PC-9 (cell line): Measurements from ENCODE around the gene MRGPRX2. TPM values are rescaled to one million over a fixed set of nuclear protein-coding genes. Genes with fewer than 3 reads are reported as not detected.

Source experiments
- BruUV-seq: library from RNA; stranded (reverse); fragments of 400-500 nt; replicated peaks from 2 replicates; lab custom pipeline; 2021; lab: Mats Ljungman, UMichigan
- CTCF ChIA-PET: fragments of 300-600 bp; sonication (Branson Sonifier 250); formaldehyde crosslinking; loops from one replicate; lab custom pipeline; 2022; ENCODE audit warnings: antibody characterized with exemption; lab: Charles Lee
- POLR2A ChIA-PET: fragments of 300-600 bp; sonication (Branson Sonifier 250); formaldehyde crosslinking; loops from one replicate; lab custom pipeline; 2022; ENCODE audit warnings: antibody characterized with exemption; ENCODE audit not compliant: unreplicated experiment; lab: Charles Lee
- DNase-seq, 2 experiments: peaks; one replicate each; pipeline versions ENCODE4 v3.0.0 to v3.0.0-alpha.2; 2015 to 2022; ENCODE audit warnings: mixed read lengths in 1 of 2
- H2AFZ ChIP-seq: fragments of 200-600 bp; sonication (generic); 2 replicates; pipeline ENCODE4 v1.8.1; 2017; ENCODE audit warnings: antibody characterized with exemption
- H3F3A ChIP-seq: fragments of 200-600 bp; sonication (generic); 2 replicates; pipeline ENCODE4 v1.8.1; 2017; ENCODE audit warnings: antibody characterized with exemption, mild to moderate bottlenecking, low read depth; ENCODE audit not compliant: insufficient read depth
- H3K27ac ChIP-seq: fragments of 200-600 bp; sonication (generic); 2 replicates; pipeline ENCODE4 v1.6.1; 2016; ENCODE audit warnings: mixed run types
- H3K27me3 ChIP-seq: fragments of 200-600 bp; sonication (generic); 2 replicates; pipeline ENCODE4 v1.6.1; 2016; ENCODE audit warnings: low read depth, mixed run types; ENCODE audit not compliant: insufficient read depth
- H3K36me3 ChIP-seq: fragments of 200-600 bp; sonication (generic); 2 replicates; pipeline ENCODE4 v1.6.1; 2016; ENCODE audit warnings: low read depth, mixed run types
- H3K4me1 ChIP-seq: fragments of 200-600 bp; sonication (generic); replicated peaks from 2 replicates; pipeline ENCODE4 v1.6.1; 2016; ENCODE audit warnings: mixed run types; ENCODE audit not compliant: insufficient read depth
- H3K4me2 ChIP-seq: fragments of 200-600 bp; sonication (generic); 2 replicates; pipeline ENCODE4 v1.6.1; 2017; ENCODE audit warnings: mixed run types
- H3K4me3 ChIP-seq: fragments of 200-600 bp; sonication (generic); 2 replicates; pipeline ENCODE4 v1.6.1; 2016; ENCODE audit warnings: mixed run types
- H3K79me2 ChIP-seq: fragments of 200-600 bp; sonication (generic); 2 replicates; pipeline ENCODE4 v1.6.1; 2017; ENCODE audit warnings: low read depth, mixed run types
- H3K9me2 ChIP-seq: fragments of 200-600 bp; sonication (generic); 2 replicates; pipeline ENCODE4 v1.8.1; 2017; ENCODE audit warnings: mild to moderate bottlenecking; ENCODE audit not compliant: insufficient read depth
- H3K9me3 ChIP-seq: fragments of 200-600 bp; sonication (generic); 2 replicates; pipeline ENCODE4 v1.8.1; 2016; ENCODE audit warnings: low read depth; ENCODE audit not compliant: insufficient read depth
- H4K20me1 ChIP-seq: fragments of 200-600 bp; sonication (generic); 2 replicates; pipeline ENCODE4 v1.8.1; 2017; ENCODE audit not compliant: insufficient read depth
- CTCF ChIP-seq: fragments of 200-600 bp; sonication (generic); conservative IDR thresholded peaks from 2 replicates; pipeline ENCODE4 v1.6.1; 2017; ENCODE audit warnings: mixed run types, antibody characterized with exemption, mild to moderate bottlenecking, moderate library complexity
- EZH2 ChIP-seq: fragments of 200-600 bp; sonication (generic); IDR thresholded peaks from 2 replicates; pipeline ENCODE4 v1.8.0; 2017; ENCODE audit warnings: antibody characterized with exemption, low read depth
- intact Hi-C: fragments of 100-400 bp; cut with micrococcal nuclease; formaldehyde crosslinking; loops from one replicate; pipeline ENCODE4 v1.10.0; 2022; ENCODE audit not compliant: unreplicated experiment
- total RNA-seq: library from RNA; stranded (reverse); gene quantifications from 2 replicates; pipeline ENCODE4 v1.2.3, GENCODE V29; 2021

Gene MRGPRX2
- total RNA-seq, 1 experiment from 2014 or later = not detected

GRCh38 chr11:19053909-19054308 is 6.6 kb downstream of the MRGPRX2 start:
- no TSS peak for BruUV-seq
- H3K4me1 ChIP-seq = 0 out of 2 replicates have a peak, but pooled peaks cover 8% of the 10 kb centered on the region
- H3K27me3 ChIP-seq = peaks cover 8% of the 10 kb centered on the region; the same call in 1 of the 2 replicates
- no peak overlapping the region for H3K4me2 ChIP-seq
- no peak overlapping the region for H2AFZ ChIP-seq
- no peak overlapping the region for H3K27ac ChIP-seq
- no peak for TF ChIP-seq EZH2
- TF ChIP-seq CTCF = no peak
- peaks cover 5% of the 10 kb centered on the region; the same call in 1 of the 2 replicates for H3F3A ChIP-seq
- H3K9me3 ChIP-seq = no peaks in the 10 kb centered on the region; the same call in 1 of the 2 replicates
- no peaks in the 10 kb centered on the region for H3K79me2 ChIP-seq
- H3K36me3 ChIP-seq = no peaks in the 10 kb centered on the region
- POLR2A ChIA-PET = no interaction called here
- H4K20me1 ChIP-seq = no peaks in the 10 kb centered on the region
- CTCF ChIA-PET = no interaction called here
- H3K4me3 ChIP-seq = no peak overlapping the region
- no peak for DNase-seq
- no peaks in the 10 kb centered on the region for H3K9me2 ChIP-seq
- intact Hi-C loops = no loop called here

GRCh38 chr11:19050281-19050680 is 10.2 kb downstream of the MRGPRX2 start:
- no peak overlapping the region for H2AFZ ChIP-seq
- no peaks in the 10 kb centered on the region for H4K20me1 ChIP-seq
- DNase-seq = no peak
- H3K79me2 ChIP-seq = no peaks in the 10 kb centered on the region
- 0 out of 2 replicates have a peak, but pooled peaks cover 8% of the 10 kb centered on the region for H3K4me1 ChIP-seq
- ChIA-PET POLR2A (no interaction called here), CTCF (no interaction called here)
- no peak overlapping the region for H3K27ac ChIP-seq
- H3K9me3 ChIP-seq = no peaks in the 10 kb centered on the region; the same call in 1 of the 2 replicates
- intact Hi-C loops = no loop called here
- H3K9me2 ChIP-seq = no peaks in the 10 kb centered on the region; the same call in 1 of the 2 replicates
- H3K27me3 ChIP-seq = no peaks in the 10 kb centered on the region; the same call in 1 of the 2 replicates
- H3K36me3 ChIP-seq = no peaks in the 10 kb centered on the region
- H3F3A ChIP-seq = peaks cover 5% of the 10 kb centered on the region; the same call in 1 of the 2 replicates
- H3K4me2 ChIP-seq = no peak overlapping the region
- BruUV-seq = no TSS peak
- H3K4me3 ChIP-seq = no peak overlapping the region
- no peak for TF ChIP-seq CTCF
- no peak for TF ChIP-seq EZH2

- Histone ChIP-seq H3K36me3 (no peaks in the 10 kb centered on the region), H3K9me3 (no peaks in the 10 kb centered on the region; the same call in 1 of the 2 replicates), H3K79me2 (no peaks in the 10 kb centered on the region), H3F3A (peaks cover 5% of the 10 kb centered on the region; the same call in 1 of the 2 replicates), H2AFZ (no peak overlapping the region), H3K4me3 (no peak overlapping the region), H3K4me1 (0 out of 2 replicates have a peak, but pooled peaks cover 8% of the 10 kb centered on the region), H3K27me3 (no peaks in the 10 kb centered on the region; the same call in 1 of the 2 replicates), H3K4me2 (no peak overlapping the region), H4K20me1 (no peaks in the 10 kb centered on the region), H3K9me2 (no peaks in the 10 kb centered on the region; the same call in 1 of the 2 replicates), H3K27ac (no peak overlapping the region)
- BruUV-seq = no TSS peak
- no peak for DNase-seq
- ChIA-PET CTCF (no interaction called here), POLR2A (no interaction called here)
- TF ChIP-seq CTCF = no peak
- TF ChIP-seq EZH2 = no peak
- intact Hi-C loops = no loop called here
Measured at GRCh38 chr11:19049351-19049750, 11.2 kb downstream of the MRGPRX2 start.
